ENCODE results near the gene TSPAN5. TPM values are rescaled to one million over a fixed set of nuclear protein-coding genes. Genes with fewer than 3 reads are reported as not detected.

TSPAN5 gene
- total RNA-seq, 1 donor from 2014 or later: 21.8 TPM

- Mint-ChIP-seq H3K36me3 (ENCODE audit: low read depth, unreplicated experiment) (no peaks in the 10 kb centered on the region), H3K9me3 (ENCODE audit: unreplicated experiment) (no peaks in the 10 kb centered on the region), H3K27me3 (ENCODE audit: unreplicated experiment) (peaks cover 8% of the 10 kb centered on the region), H3K4me1 (ENCODE audit: unreplicated experiment) (peaks cover 17% of the 10 kb centered on the region), H3K27ac (ENCODE audit: unreplicated experiment) (no peak overlapping the region), H3K4me3 (ENCODE audit: unreplicated experiment) (no peak overlapping the region)
- DNase-seq (ENCODE audit: low spot score): no peak
- no peak for TF ChIP-seq CTCF (IDR thresholded peaks at IDR 0.05; ENCODE audit: unreplicated experiment)
Measured at GRCh38 chr4:98570151-98570797, 88.1 kb downstream of the TSPAN5 start.

- Mint-ChIP-seq H3K9me3 (ENCODE audit: unreplicated experiment) (no peaks in the 10 kb centered on the region), H3K4me1 (ENCODE audit: unreplicated experiment) (peaks cover 25% of the 10 kb centered on the region), H3K36me3 (ENCODE audit: low read depth, unreplicated experiment) (no peaks in the 10 kb centered on the region)
Measured at GRCh38 chr4:98568941-98569663, 89.3 kb downstream of the TSPAN5 start.

GRCh38 chr4:98567611-98568010 is 90.8 kb downstream of the TSPAN5 start:
- Mint-ChIP-seq H3K4me3 (ENCODE audit: unreplicated experiment) (no peak overlapping the region), H3K27me3 (ENCODE audit: unreplicated experiment) (peaks cover 8% of the 10 kb centered on the region), H3K36me3 (ENCODE audit: low read depth, unreplicated experiment) (no peaks in the 10 kb centered on the region), H3K27ac (ENCODE audit: unreplicated experiment) (peak overlapping the region; percentile 61), H3K9me3 (ENCODE audit: unreplicated experiment) (no peaks in the 10 kb centered on the region), H3K4me1 (ENCODE audit: unreplicated experiment) (peaks cover 34% of the 10 kb centered on the region)
- no peak for DNase-seq (ENCODE audit: low spot score)
- TF ChIP-seq CTCF (IDR thresholded peaks at IDR 0.05; ENCODE audit: unreplicated experiment): no peak

More at GRCh38 chr4:98568941-98569663, 89.3 kb downstream of the TSPAN5 start:
- no peak for TF ChIP-seq CTCF (IDR thresholded peaks at IDR 0.05; ENCODE audit: unreplicated experiment)
- H3K4me3 Mint-ChIP-seq (ENCODE audit: unreplicated experiment): no peak overlapping the region
- H3K27me3 Mint-ChIP-seq (ENCODE audit: unreplicated experiment): peaks cover 8% of the 10 kb centered on the region
- H3K27ac Mint-ChIP-seq (ENCODE audit: unreplicated experiment): no peak overlapping the region
- no peak for DNase-seq (ENCODE audit: low spot score)

GRCh38 chr4:98566361-98567008 is 91.9 kb downstream of the TSPAN5 start:
- Mint-ChIP-seq H3K4me3 (ENCODE audit: unreplicated experiment) (no peak overlapping the region), H3K36me3 (ENCODE audit: low read depth, unreplicated experiment) (peaks cover 4% of the 10 kb centered on the region)

More at GRCh38 chr4:98566361-98567008, 91.9 kb downstream of the TSPAN5 start:
- Mint-ChIP-seq H3K4me1 (ENCODE audit: unreplicated experiment) (peaks cover 38% of the 10 kb centered on the region), H3K27me3 (ENCODE audit: unreplicated experiment) (peaks cover 8% of the 10 kb centered on the region), H3K27ac (ENCODE audit: unreplicated experiment) (no peak overlapping the region), H3K9me3 (ENCODE audit: unreplicated experiment) (no peaks in the 10 kb centered on the region)
- TF ChIP-seq CTCF (IDR thresholded peaks at IDR 0.05; ENCODE audit: unreplicated experiment): no peak
- no peak for DNase-seq (ENCODE audit: low spot score)

All from endothelial cell (in vitro differentiated cells).